GM12873 (cell line): ENCODE results near the gene FNDC8.

Experiments
- CTCF ChIP-seq: IDR thresholded peaks from 2 replicates; pipeline ENCODE4 v1.5.1; 2012; ENCODE audit warnings: low read depth, mild to moderate bottlenecking, moderate library complexity, low read length, control low read depth; ENCODE audit not compliant: insufficient read depth; ENCODE audit errors: missing control alignments

The FNDC8 gene

DNA sequence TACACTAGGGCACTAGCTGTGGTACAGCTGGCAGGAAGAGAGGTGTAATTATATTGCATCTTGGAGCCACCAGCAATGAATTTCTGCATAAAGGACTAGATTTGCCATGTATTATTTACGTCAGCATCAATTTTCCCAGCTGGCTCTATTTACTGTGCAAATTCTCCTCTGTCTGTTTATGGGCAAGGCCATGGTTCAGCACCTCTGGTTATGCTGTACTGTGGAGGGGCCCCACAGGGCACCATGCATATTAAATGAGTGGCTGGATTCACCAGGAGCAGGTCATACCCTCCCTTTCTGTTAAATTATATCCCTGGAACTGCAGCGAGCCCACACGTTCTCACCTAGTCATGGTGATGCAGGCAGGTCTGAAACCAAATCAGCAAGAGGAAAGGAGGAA lies 21.5 kb upstream of the FNDC8 start:
- TF ChIP-seq CTCF = no peak

DNA sequence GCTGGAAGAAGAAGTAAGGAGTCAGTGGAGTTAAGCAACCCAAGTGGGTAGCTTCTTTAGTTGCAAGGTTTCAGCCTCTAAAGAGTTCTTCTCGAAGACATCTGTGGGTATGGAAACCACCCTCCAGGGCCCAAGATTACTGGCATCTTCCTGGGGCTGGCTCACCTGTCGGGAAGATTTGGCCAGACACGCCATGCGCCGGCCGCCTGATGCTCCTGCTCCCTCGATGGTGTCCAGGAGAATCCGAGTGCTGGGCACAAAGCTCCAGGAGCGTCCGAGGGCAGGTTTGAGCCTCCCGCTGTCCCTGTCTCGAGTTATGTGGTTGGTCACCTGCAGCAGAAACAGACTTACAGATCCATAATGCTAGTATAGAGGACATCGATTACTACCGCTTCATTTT lies 20.4 kb upstream of the FNDC8 start:
- TF ChIP-seq CTCF = no peak

DNA sequence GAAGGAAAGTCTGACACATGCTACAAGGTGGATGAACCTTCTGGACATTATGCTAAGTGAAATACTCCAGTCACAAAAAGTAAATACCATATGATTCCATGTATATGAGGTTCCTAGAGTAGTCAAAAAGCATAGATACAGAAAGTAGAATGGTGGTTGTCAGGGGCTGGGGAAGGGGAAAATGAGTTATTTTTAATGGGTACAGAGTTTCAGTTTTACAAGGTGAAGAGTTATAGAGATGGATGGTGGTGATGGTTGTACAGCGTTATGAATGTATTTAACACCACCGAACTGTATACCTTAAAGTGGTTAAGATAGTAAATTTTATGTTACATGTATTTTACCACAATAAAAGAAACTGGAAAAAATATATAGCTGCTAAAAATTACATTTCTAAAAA lies 19.7 kb upstream of the FNDC8 start:
- TF ChIP-seq CTCF = no peak

- no peak for TF ChIP-seq CTCF
Observed at GRCh38 chr17:35103271-35103670, 18.1 kb upstream of the FNDC8 start.

DNA sequence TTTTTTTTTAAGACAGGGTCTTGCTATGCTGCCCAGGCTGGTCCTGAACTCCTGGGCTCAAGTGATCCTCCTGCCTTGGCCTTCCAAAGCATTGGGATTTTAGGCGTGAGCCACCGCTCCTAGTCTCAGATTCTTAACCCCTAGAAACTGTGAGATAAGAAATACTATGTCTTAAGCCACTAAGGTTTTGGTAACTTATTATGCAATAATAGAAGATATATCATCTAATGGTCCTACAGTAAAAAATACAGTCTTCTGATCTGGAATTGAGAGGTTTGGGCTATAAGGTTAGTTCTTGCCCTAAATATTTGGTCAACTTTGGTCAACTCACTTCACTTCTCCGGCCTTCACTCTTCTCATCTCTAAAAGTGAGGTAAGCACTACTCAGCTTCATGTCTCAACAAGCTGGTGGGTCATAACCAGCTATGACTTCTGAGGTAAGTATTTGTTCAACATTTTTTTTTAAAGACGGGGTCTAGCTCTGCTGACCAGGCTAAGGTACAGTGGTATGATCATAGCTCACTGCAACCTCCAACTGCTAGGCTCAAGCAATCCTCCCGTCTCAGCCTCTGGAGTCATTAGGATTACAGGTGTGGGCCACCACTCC lies 16.5 kb upstream of the FNDC8 start:
- no peak for TF ChIP-seq CTCF

- TF ChIP-seq CTCF = no peak
Observed at GRCh38 chr17:35116845-35117244, 4.6 kb upstream of the FNDC8 start.

GRCh38 chr17:35117984-35118383 lies 3.4 kb upstream of the FNDC8 start:
- peak; percentile 60 for TF ChIP-seq CTCF
